Loucy (cell line): ENCODE results near the gene SEC14L2.

Source experiments
- H2AFZ ChIP-seq: fragments of 200-600 bp; sonication (generic); 2 replicates; pipeline ENCODE4 v1.6.0; 2016; ENCODE audit warnings: antibody characterized with exemption, mild to moderate bottlenecking, low read length, moderate library complexity
- H3F3A ChIP-seq: fragments of 200-600 bp; 2 replicates; pipeline ENCODE4 v1.6.0; 2016; ENCODE audit warnings: antibody characterized with exemption, low read depth, mild to moderate bottlenecking
- H3K27me3 ChIP-seq: fragments of 200-600 bp; sonication (generic); 2 replicates; pipeline ENCODE4 v1.6.1; 2014; ENCODE audit warnings: low read length, mild to moderate bottlenecking; ENCODE audit not compliant: insufficient read depth, poor library complexity, severe bottlenecking
- H3K36me3 ChIP-seq: fragments of 200-600 bp; sonication (generic); 2 replicates; pipeline ENCODE4 v1.6.1; 2016; ENCODE audit warnings: low read length; ENCODE audit not compliant: insufficient read depth
- H3K4me1 ChIP-seq: fragments of 200-600 bp; sonication (generic); 2 replicates; pipeline ENCODE4 v1.5.1; 2014; ENCODE audit warnings: low read length, mild to moderate bottlenecking; ENCODE audit not compliant: insufficient read depth, poor library complexity, severe bottlenecking
- H3K4me2 ChIP-seq: fragments of 200-600 bp; sonication (generic); 2 replicates; pipeline ENCODE4 v1.6.0; 2014; ENCODE audit warnings: antibody characterized with exemption, low read length, low read depth, mild to moderate bottlenecking; ENCODE audit not compliant: poor library complexity, severe bottlenecking
- H3K4me3 ChIP-seq: fragments of 200-600 bp; sonication (generic); 2 replicates; pipeline ENCODE4 v1.5.1; 2014; ENCODE audit warnings: low read length, mild to moderate bottlenecking, mixed read lengths; ENCODE audit not compliant: poor library complexity, severe bottlenecking
- H3K79me2 ChIP-seq: fragments of 200-600 bp; sonication (generic); 2 replicates; pipeline ENCODE4 v1.6.1; 2014; ENCODE audit warnings: low read length; ENCODE audit not compliant: insufficient read depth
- H3K9ac ChIP-seq: fragments of 200-600 bp; sonication (generic); 2 replicates; pipeline ENCODE4 v1.6.0; 2014; ENCODE audit warnings: mild to moderate bottlenecking, low read depth, low read length, moderate library complexity; ENCODE audit not compliant: poor library complexity, severe bottlenecking
- H3K9me2 ChIP-seq: fragments of 200-600 bp; sonication (generic); replicated peaks from 2 replicates; pipeline ENCODE4 v1.6.1; 2016; ENCODE audit warnings: low read depth, low read length, mixed read lengths
- H3K9me3 ChIP-seq: fragments of 200-600 bp; sonication (generic); 2 replicates; pipeline ENCODE4 v1.6.1; 2014; ENCODE audit warnings: mild to moderate bottlenecking, antibody characterized with exemption, low read length, low read depth; ENCODE audit not compliant: insufficient read depth
- H4K20me1 ChIP-seq: fragments of 200-600 bp; sonication (generic); 2 replicates; pipeline ENCODE4 v1.6.0; 2014; ENCODE audit warnings: antibody characterized with exemption, low read length, mild to moderate bottlenecking; ENCODE audit not compliant: insufficient read depth, poor library complexity, severe bottlenecking
- CTCF ChIP-seq: fragments of 200-600 bp; sonication (generic); conservative IDR thresholded peaks from 2 replicates; pipeline ENCODE4 v1.5.1; 2014; ENCODE audit warnings: mild to moderate bottlenecking, antibody characterized with exemption, low read length
- EZH2phosphoT487 ChIP-seq: fragments of 200-600 bp; IDR thresholded peaks from 2 replicates; pipeline ENCODE4 v1.6.1; 2018; ENCODE audit warnings: antibody characterized with exemption, mild to moderate bottlenecking, moderate library complexity, borderline replicate concordance

The SEC14L2 gene

DNA sequence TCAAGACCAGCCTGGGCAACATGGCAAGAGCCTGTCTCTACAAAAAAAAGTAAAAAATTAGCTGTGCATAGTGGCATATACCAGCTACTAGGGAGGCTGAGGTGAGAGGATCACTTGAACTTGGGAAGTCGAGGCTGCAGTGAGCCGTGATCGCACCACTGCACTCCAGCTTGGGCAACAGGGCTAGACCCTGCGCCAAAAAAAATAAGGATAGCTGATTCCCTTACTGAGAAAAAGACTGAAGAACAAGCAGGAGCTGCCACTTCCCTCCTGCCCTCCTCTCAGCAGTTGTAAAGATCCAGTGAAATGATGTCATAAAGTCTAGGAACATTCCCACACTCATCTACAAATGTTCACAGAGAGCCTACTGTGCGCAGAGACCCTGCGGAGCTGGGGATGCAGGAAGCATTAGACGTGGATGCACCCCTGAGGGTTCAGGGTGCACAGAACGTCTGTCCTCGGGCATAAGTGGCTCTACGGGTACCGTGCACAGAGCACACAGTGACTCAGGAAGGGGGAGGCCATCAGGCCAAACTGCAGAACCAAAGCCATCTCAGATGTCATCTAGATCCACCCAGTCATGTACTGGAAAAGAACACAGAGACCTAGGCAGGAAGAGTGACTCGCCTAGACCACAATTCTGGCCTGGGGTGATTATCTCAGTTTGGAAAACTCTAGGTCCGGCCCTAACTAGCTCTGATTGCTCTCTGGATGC lies 11.7 kb downstream of the SEC14L2 start:
- Histone ChIP-seq H3K4me1 (peaks cover 8% of the 10 kb centered on the region), H3K4me3 (no peak overlapping the region), H3F3A (no peaks in the 10 kb centered on the region), H3K79me2 (no peaks in the 10 kb centered on the region), H4K20me1 (peaks cover 5% of the 10 kb centered on the region), H3K36me3 (peaks cover 57% of the 10 kb centered on the region; the same call in 1 of the 2 replicates), H3K27me3 (no peaks in the 10 kb centered on the region), H3K9ac (no peak overlapping the region), H3K4me2 (peak overlapping the region; percentile 29), H2AFZ (no peak overlapping the region), H3K9me2 (no peaks in the 10 kb centered on the region), H3K9me3 (no peaks in the 10 kb centered on the region)
- TF ChIP-seq CTCF (no peak), EZH2phosphoT487 (no peak)

- Histone ChIP-seq H3K79me2 (no peaks in the 10 kb centered on the region), H3K36me3 (peaks cover 74% of the 10 kb centered on the region; the same call in 1 of the 2 replicates), H2AFZ (no peak overlapping the region), H3K9ac (no peak overlapping the region), H3K9me2 (no peaks in the 10 kb centered on the region), H4K20me1 (no peaks in the 10 kb centered on the region), H3K4me2 (no peak overlapping the region), H3K4me3 (no peak overlapping the region), H3K27me3 (no peaks in the 10 kb centered on the region), H3F3A (no peaks in the 10 kb centered on the region), H3K9me3 (no peaks in the 10 kb centered on the region), H3K4me1 (peaks cover 8% of the 10 kb centered on the region)
- TF ChIP-seq CTCF (no peak), EZH2phosphoT487 (no peak)
Observed at GRCh38 chr22:30411780-30412179, 15.0 kb downstream of the SEC14L2 start.

DNA sequence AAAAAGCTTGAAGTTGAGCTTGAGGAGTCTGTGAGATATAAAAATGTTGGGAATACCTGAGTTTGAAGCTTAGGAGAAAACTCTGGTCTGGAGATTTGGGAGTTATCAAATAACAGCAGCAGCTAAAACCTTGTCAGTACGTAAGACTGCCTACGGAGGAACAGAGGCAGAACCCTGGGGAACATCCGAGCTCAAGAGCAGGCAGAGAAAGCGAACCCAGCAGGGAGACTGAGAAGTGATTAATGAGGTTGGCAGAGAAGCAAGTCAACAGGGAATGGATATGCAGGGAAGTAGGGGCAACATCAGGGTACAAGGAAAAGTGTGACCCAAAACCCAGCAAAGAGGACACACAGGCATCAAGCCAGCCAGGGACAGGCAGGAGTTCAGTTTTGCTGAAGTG lies 16.2 kb downstream of the SEC14L2 start:
- H3F3A ChIP-seq = no peaks in the 10 kb centered on the region
- H2AFZ ChIP-seq = no peak overlapping the region
- peaks cover 76% of the 10 kb centered on the region; the same call in 1 of the 2 replicates for H3K36me3 ChIP-seq
- no peaks in the 10 kb centered on the region for H4K20me1 ChIP-seq
- no peaks in the 10 kb centered on the region for H3K9me3 ChIP-seq
- H3K27me3 ChIP-seq = no peaks in the 10 kb centered on the region
- no peak overlapping the region for H3K4me2 ChIP-seq
- no peak overlapping the region for H3K4me3 ChIP-seq
- no peaks in the 10 kb centered on the region for H3K9me2 ChIP-seq
- H3K79me2 ChIP-seq = no peaks in the 10 kb centered on the region
- TF ChIP-seq CTCF = no peak
- no peak for TF ChIP-seq EZH2phosphoT487
- H3K9ac ChIP-seq = no peak overlapping the region
- H3K4me1 ChIP-seq = peaks cover 8% of the 10 kb centered on the region
